Measurements from ENCODE around the gene C1RL.
"Not testable (repeated sequence)": the region's sequence is repeated elsewhere in the genome, so short reads cannot be mapped to it uniquely, and the experiment has no call there.

Gene C1RL

DNA sequence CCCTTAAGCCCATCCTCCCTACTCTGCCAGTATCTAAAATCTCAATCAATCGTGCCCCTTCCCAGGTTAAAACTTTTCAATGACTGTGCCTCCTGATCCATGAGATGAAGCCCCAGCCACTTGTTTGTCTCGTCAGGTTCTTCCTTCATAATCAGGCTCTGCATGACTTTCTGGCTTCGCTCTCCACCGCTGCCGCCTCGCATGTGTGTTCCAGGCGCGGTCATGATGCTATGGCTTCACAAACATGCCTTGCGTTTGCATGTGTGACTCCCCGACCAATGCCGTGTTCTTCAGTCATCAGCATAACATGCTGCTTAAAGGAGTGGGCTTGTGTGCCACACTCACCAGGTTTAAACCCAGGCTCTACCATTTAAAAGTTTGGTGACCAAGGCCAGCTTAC, 5.0 kb upstream of the C1RL start:
- no peak for DNase-seq

- peak; percentile 40 to 49 for DNase-seq
These were observed 4.4 kb upstream of the C1RL start for GRCh38 chr12:7113389-7113871.

DNA sequence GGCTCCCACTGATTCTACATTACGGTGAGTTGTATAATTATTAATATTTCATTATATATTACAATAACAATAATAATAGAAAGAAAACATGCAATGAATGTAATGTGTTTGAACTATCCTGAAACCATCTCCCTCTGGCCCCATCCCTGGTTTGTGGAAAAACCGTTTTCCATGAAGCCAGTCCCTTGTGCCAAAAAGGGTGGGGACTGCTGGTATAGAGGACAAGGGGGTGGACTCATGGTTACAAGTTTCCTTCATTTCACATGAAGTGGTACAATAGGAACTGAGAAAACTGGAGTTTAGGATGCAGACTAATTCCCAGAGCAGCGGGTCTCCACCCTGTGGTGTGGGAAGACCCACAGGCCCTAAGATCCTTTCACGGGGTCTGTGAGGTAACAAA, 3.0 kb upstream of the C1RL start:
- no peak for DNase-seq

- no peak for DNase-seq
These were observed 1.6 kb upstream of the C1RL start for GRCh38 chr12:7110661-7111060.

DNA sequence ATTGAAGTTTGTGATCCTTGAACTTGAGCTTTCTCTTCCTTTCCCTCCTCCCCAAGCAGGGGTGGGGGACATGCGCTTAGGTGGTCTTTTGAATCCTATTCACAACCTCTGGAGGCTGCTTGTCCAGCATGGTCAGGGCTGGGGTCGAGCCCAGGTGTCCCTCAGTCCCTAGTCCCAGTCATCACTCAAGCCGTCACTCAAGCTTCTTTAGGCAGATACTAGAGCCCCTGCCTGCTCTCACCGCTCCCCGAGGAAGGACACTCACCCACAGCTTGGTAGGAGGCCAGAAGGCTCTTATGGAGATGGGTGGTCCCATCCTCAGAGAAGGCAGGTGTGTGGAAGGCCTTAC, 532 bp upstream of the C1RL start:
- no peak for DNase-seq

DNA sequence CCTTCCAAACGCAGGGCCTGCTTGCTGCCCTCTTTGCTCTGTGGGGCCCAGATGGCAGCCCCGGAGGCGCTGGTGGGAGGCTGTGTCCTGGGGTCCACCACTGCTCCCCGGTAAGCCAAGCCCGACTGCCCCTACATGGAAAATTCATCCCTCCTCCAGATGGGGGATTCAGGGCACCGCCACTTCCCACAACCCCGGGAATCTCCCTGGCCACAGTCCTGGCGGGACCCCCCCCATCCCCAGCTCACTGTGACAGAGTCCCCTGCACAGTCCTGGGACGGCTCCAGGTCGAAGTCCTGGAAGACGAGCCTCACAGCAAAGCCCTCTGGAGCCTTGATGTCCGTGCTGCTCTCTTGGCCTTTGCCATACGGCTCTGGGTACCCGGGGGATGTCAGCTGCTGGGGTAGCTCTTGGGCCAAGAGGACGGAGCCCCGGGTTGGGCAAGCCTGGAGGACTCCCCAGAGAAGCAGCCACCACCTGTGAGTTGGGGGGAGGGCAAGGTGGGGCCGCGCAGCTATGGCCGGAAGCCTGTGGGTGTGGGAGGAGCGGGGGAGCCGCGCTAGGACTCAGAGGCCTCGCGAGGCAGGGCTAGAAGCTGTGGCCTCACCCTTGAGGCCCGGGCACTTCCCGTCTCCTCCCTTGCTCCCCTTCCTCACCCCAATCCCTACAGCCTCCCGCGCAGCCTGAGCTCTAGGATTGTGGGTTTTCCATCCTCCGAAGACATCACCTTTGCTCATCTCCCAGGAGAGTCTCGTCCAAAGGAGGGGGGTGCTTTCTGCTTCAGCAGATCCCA, 815 bp downstream of the C1RL start:
- DNase-seq, result peak; percentile 57 to 60

DNA sequence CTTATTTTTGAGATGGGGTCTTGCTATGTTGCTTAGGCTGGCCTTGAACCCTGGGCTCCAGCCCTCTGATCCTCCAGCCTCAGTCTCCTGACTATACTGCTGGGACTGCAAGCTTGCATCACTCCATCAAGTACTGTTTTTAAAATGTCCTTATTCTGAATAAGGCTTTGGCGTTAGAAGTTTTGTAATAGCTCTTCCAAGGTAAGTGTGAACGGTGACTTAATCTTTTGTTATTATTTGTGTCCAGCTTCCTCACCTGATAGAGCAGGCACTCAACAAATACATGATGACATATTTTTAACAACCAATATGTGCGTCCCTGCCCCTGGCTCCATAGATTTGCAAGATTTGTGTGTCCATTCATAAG, 1.4 kb downstream of the C1RL start:
- DNase-seq, result no peak

DNA sequence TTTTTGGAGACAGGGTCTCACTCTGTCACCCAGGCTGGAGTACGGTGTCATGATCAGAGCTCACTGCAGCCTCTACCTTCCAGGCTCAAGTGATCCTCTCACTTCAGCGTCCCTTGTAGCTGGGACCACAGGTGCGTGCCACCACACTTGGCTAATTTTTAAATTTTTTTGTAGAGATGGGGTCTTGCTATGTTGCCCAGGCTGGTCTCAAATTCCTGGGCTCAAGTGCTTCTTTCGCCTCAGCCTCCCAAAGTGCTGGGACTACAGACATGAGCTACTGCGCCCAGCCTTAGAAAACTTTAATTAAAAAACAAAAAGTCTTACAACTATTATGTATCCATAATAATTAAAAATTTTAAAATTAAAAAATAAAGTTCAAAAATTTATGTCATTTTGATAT, 1.8 kb downstream of the C1RL start:
- DNase-seq, result not testable (repeated sequence)

DNA sequence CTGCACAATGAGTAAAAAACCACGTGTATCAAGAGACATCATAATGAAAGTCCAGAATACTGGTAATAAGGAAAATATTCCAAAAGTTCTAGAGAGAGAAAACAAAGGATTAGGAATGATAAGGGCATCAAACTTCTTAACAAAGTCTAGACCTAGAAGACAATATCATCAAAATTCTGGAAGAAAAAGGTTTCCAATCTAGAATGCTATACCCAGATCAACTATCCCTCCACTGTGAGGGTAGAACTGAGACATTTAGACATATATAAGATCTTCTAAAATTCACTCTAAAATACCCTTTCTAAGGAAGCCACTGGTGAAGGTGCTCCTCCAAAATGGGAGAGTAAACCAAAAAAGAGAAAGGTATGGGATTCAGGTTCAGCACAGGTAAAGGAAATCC, 2.9 kb downstream of the C1RL start:
- no peak for DNase-seq

- DNase-seq, result no peak
These were observed 5.0 kb downstream of the C1RL start for GRCh38 chr12:7103837-7104584.

- no peak for DNase-seq
These were observed 6.4 kb downstream of the C1RL start for GRCh38 chr12:7102582-7102981.

GRCh38 chr12:7101694-7102131, 7.3 kb downstream of the C1RL start:
- DNase-seq, result no peak

- DNase-seq, result no peak
These were observed 7.8 kb downstream of the C1RL start for GRCh38 chr12:7101047-7101693.

GRCh38 chr12:7100239-7100638, 8.8 kb downstream of the C1RL start:
- DNase-seq, result no peak

DNA sequence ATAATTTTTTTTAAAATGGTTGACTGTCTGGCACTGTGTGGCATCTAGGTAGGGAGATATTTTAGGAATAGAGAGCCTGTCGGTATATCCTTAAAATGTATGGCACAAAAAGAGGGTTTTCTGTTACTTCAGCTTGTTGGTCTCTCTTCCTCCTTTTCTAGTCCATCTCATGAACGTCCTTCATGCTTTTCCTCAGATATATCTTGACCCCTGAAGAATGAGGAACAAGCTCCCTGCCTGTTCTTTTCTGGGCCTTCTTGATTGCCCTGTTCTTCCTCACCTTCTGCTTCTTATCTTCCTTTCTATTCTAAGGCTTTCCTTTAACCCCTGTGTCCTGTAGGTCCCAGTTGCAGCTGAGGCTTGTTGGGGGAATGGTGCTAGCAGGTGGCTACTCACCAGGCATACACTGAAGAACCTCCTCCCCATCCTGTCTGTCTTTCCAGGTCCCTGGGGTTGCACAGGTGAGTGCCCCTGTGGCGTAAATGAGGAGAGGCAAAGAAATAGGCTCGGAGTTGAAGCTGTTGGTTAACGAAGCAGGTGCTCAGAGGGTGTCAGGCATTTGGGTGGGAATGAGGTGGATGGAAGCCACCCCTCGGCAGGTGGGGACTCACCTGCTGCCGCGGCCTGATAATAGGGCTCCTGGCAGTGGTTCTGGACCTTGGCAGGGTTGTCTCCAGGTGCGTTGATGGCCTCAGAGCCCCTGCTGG, 9.6 kb downstream of the C1RL start:
- DNase-seq, result peak; percentile 27 to 53

- DNase-seq, result no peak
These were observed 12.0 kb downstream of the C1RL start for GRCh38 chr12:7096979-7097378.

DNA sequence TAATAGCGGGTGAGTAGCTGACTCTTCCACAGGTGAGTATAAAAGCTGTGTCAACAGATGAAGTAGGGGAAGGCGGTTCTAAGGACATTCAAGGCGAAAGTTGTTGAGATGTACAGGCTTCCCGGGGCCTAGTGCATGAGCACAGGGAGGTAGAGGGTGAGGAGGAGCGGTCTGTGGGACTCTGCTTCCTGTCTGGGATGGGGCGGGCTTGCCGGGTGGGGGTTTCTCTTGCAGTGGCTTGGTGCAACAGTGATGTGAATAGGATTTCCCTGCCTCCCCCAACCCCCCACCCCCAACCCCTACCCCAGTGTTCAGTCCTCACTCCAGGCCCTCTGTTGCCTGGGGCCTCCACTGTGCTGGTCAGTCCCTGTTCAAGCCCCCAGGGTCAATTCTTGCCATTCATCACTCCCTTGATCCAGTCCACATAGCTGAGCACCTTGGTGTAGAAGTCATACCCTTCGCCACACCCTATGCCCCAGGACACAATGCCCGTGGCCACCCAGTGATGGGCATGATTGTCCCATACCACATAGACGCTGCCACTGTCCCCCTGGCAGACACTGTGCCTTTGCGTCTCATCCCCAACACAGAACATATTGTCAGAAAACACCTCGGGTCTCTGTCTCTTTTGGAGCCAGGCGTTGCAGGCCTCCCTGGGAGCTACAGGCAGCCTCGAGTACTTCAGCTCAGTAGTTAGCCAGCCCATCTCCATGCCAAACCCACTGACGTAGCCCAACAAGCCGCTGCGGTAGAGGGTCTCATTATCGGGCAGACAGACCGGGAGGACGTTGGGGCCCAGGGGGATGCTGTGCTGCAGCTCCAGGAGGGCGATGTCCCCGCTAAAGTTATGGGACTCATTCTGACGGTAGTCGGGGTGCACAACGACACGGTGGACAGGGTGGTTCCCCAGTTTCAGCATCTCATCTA, 12.7 kb downstream of the C1RL start:
- DNase-seq, result no peak

DNA sequence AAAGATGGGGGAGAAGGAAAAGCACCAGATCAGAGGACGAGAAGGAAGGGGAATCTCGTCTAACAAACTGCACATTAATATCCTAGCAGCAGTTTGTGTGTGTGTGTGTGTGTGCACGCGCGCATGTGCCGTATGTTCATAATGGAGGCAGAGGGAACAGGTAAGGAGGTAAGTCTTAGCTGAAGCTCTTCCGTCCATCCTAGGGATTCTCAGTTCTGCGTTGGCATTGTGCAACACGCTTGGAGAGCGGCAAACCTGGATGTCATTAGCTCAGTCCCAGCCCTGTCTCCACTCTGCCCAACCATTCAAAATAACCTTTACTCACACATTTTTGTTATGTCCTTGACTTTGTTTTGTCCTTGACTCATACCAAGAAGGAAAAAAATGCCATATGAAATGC, 15.1 kb downstream of the C1RL start:
- no peak for DNase-seq

- peak in 1 of 2 donors; percentile 44 for DNase-seq
These were observed 15.5 kb downstream of the C1RL start for GRCh38 chr12:7093486-7093885.

- DNase-seq, result no peak
These were observed 16.0 kb downstream of the C1RL start for GRCh38 chr12:7092986-7093460.

GRCh38 chr12:7092229-7092985, 16.6 kb downstream of the C1RL start, which contains the start of gene C1R:
C1R (minus strand) TSS chr12:7092445; CDS start chr12:7092388, 57 bp downstream.
- peak; percentile 53 for DNase-seq
